Astrocyte (in vitro differentiated cells and primary cell): ENCODE results near the gene TMCO6. TPM values are rescaled to one million over a fixed set of nuclear protein-coding genes. Genes with fewer than 3 reads are reported as not detected.
A peak's percentile ranks its signal among the peaks of the same experiment; 100 is the strongest.

Source experiments
- DNase-seq: peaks from one replicate; pipeline ENCODE4 v3.0.0-alpha.2; 2010; ENCODE audit warnings: low read depth
- FAIRE-seq: peaks from 2 replicates; lab custom pipeline; 2011; peaks lifted over from hg19 to GRCh38; lab: Jason Lieb, UNC
- H2AFZ ChIP-seq: 2 replicates; pipeline ENCODE4 v1.6.0; 2012; ENCODE audit warnings: low read depth, low read length, inconsistent platforms
- H3K27ac ChIP-seq: 2 replicates; pipeline ENCODE4 v1.5.1; 2011; ENCODE audit warnings: low read depth, low read length, inconsistent platforms
- H3K27me3 ChIP-seq: 2 replicates; pipeline ENCODE4 v1.6.0; 2011; ENCODE audit warnings: low read length, inconsistent platforms; ENCODE audit not compliant: insufficient read depth
- H3K36me3 ChIP-seq: 2 replicates; pipeline ENCODE4 v1.5.1; 2011; ENCODE audit warnings: low read length, inconsistent platforms; ENCODE audit not compliant: insufficient read depth
- H3K4me1 ChIP-seq: 2 replicates; pipeline ENCODE4 v1.5.1; 2011; ENCODE audit warnings: low read length, inconsistent platforms; ENCODE audit not compliant: insufficient read depth
- H3K4me2 ChIP-seq: 2 replicates; pipeline ENCODE4 v1.6.0; 2012; ENCODE audit warnings: low read length, inconsistent platforms
- H3K4me3 ChIP-seq: 2 replicates; pipeline ENCODE4 v1.5.1; 2011; ENCODE audit warnings: low read depth, mild to moderate bottlenecking, low read length, inconsistent platforms; ENCODE audit not compliant: insufficient read depth
- H3K79me2 ChIP-seq: 2 replicates; pipeline ENCODE4 v1.6.0; 2012; ENCODE audit warnings: mild to moderate bottlenecking, low read length, inconsistent platforms; ENCODE audit not compliant: insufficient read depth
- H3K9ac ChIP-seq: 2 replicates; pipeline ENCODE4 v1.6.0; 2012; ENCODE audit warnings: mild to moderate bottlenecking, low read length, inconsistent platforms
- H3K9me3 ChIP-seq: 2 replicates; pipeline ENCODE4 v1.5.1; 2012; ENCODE audit warnings: low read depth, mild to moderate bottlenecking, low read length, inconsistent platforms; ENCODE audit not compliant: insufficient read depth
- H4K20me1 ChIP-seq: 2 replicates; pipeline ENCODE4 v1.6.0; 2012; ENCODE audit warnings: low read length, inconsistent platforms; ENCODE audit not compliant: insufficient read depth
- H3K27ac Mint-ChIP-seq: one replicate; pipeline ENCODE4 v1.8.0; 2021; ENCODE audit warnings: mild to moderate bottlenecking, mixed read lengths; ENCODE audit not compliant: unreplicated experiment
- H3K27me3 Mint-ChIP-seq: one replicate; pipeline ENCODE4 v1.8.0; 2021; ENCODE audit warnings: low read depth, mixed read lengths; ENCODE audit not compliant: unreplicated experiment
- H3K36me3 Mint-ChIP-seq: one replicate; pipeline ENCODE4 v1.8.0; 2021; ENCODE audit warnings: low read depth, mixed read lengths; ENCODE audit not compliant: unreplicated experiment
- H3K4me1 Mint-ChIP-seq: one replicate; pipeline ENCODE4 v1.8.0; 2021; ENCODE audit warnings: low read depth, mixed read lengths; ENCODE audit not compliant: unreplicated experiment
- H3K4me3 Mint-ChIP-seq: one replicate; pipeline ENCODE4 v1.8.0; 2021; ENCODE audit warnings: mild to moderate bottlenecking, moderate library complexity, mixed read lengths; ENCODE audit not compliant: unreplicated experiment
- H3K9me3 Mint-ChIP-seq: one replicate; pipeline ENCODE4 v1.8.0; 2021; ENCODE audit warnings: mild to moderate bottlenecking, mixed read lengths; ENCODE audit not compliant: unreplicated experiment
- EZH2 ChIP-seq: IDR thresholded peaks from 2 replicates; pipeline ENCODE4 v1.6.1; 2012; ENCODE audit warnings: mild to moderate bottlenecking, low read length, inconsistent platforms; ENCODE audit not compliant: insufficient read depth
- microRNA-seq: library from miRNA; unstranded; fragments of <30 nt; microRNA quantifications from one replicate; pipeline ENCODE4 v1.2.0, GENCODE V29; 2020
- total RNA-seq: library from RNA; stranded (reverse); gene quantifications from 2 replicates; pipeline ENCODE4 v1.2.1, GENCODE V29; 2021
- TF ChIP-seq, protein P1 (sequence below): IDR thresholded peaks from 2 replicates; pipeline ENCODE4 v1.5.1; 2011; ENCODE audit warnings: low read depth, mild to moderate bottlenecking, inconsistent platforms, low read length, moderate library complexity; ENCODE audit not compliant: insufficient read depth

The TMCO6 gene
- total RNA-seq, 1 donor from 2014 or later: 7.0 TPM

DNA sequence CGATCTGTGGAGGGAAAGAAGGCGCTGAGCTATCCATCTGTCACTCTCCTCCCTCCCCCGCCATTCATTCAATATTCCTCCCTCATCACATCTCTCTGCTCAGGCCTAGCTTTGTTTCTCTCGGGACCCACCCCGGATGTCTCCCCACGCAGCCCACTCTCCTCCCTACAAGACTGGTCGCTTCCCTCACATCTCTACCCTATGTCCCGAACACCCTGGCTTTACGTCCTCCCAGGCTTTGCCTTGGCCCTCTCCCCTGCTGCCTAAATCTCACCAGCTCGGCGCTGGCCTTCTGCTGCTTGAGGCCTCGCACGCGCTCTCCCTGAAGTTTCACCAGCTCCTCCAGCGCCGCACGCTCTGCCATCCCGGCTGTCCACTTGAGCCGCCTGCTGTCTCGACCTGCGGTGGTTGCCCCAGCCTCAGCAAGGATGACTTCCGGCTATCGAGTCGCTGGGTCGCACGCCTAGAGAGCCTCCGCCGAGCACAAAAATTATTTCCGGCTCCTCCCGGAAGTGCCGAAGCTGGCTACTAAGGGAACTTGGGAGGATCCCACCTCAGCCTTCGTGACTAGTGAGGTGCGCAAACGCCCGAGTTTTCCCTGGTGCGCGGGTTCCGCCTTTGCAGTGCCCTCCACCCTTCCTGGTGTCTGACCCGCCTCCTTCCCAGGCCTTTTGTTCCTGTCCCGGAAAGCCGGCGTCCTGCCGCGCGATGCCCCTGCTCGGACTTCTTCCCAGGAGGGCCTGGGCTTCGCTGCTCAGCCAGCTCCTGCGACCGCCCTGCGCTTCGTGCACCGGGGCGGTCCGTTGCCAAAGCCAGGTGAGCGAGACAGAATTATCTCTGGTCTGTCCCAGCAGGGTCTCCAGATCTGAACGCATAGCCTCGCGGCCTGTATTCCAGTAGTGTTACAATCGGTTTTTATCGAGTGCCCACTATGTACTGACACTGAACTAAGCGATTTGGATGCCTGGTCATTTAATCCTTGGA lies 52.0 kb downstream of the TMCO6 start, which contains the start of the genes HARS1 and HARS2:
Gene HARS1, minus strand, starts transcription at position 430 of the 984 bp plus-strand sequence. Its CDS starts 66 bp downstream, at position 364.
Gene HARS2, plus strand, starts transcription at position 515 of the 984 bp plus-strand sequence. Its CDS starts 194 bp downstream, at position 709.
- Mint-ChIP-seq H3K4me1 (peaks cover 18% of the 10 kb centered on the region), H3K27me3 (no peaks in the 10 kb centered on the region), H3K36me3 (peaks cover 14% of the 10 kb centered on the region), H3K4me3 (peak within 1 kb of the TSS; percentile 96), H3K27ac (peak within 1 kb of the TSS; percentile 82), H3K9me3 (no peaks in the 10 kb centered on the region)
- TF ChIP-seq EZH2: no peak
- TF ChIP-seq, protein P1, sequence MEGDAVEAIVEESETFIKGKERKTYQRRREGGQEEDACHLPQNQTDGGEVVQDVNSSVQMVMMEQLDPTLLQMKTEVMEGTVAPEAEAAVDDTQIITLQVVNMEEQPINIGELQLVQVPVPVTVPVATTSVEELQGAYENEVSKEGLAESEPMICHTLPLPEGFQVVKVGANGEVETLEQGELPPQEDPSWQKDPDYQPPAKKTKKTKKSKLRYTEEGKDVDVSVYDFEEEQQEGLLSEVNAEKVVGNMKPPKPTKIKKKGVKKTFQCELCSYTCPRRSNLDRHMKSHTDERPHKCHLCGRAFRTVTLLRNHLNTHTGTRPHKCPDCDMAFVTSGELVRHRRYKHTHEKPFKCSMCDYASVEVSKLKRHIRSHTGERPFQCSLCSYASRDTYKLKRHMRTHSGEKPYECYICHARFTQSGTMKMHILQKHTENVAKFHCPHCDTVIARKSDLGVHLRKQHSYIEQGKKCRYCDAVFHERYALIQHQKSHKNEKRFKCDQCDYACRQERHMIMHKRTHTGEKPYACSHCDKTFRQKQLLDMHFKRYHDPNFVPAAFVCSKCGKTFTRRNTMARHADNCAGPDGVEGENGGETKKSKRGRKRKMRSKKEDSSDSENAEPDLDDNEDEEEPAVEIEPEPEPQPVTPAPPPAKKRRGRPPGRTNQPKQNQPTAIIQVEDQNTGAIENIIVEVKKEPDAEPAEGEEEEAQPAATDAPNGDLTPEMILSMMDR: no peak
- H2AFZ ChIP-seq: peak within 1 kb of the TSS; percentile 96
- H4K20me1 ChIP-seq: peaks cover 23% of the 10 kb centered on the region
- H3K27ac ChIP-seq: peak within 1 kb of the TSS; percentile 76
- H3K79me2 ChIP-seq: peaks cover 89% of the 10 kb centered on the region
- peaks cover 10% of the 10 kb centered on the region for H3K4me1 ChIP-seq
- peak within 1 kb of the TSS; percentile 98 for H3K4me3 ChIP-seq
- no peaks in the 10 kb centered on the region for H3K27me3 ChIP-seq
- no peaks in the 10 kb centered on the region for H3K9me3 ChIP-seq
- H3K36me3 ChIP-seq: peaks cover 39% of the 10 kb centered on the region
- FAIRE-seq: no peak
- peak within 1 kb of the TSS; percentile 97 for H3K9ac ChIP-seq
- DNase-seq: peak; percentile 94
- peak within 1 kb of the TSS; percentile 92 for H3K4me2 ChIP-seq

DNA sequence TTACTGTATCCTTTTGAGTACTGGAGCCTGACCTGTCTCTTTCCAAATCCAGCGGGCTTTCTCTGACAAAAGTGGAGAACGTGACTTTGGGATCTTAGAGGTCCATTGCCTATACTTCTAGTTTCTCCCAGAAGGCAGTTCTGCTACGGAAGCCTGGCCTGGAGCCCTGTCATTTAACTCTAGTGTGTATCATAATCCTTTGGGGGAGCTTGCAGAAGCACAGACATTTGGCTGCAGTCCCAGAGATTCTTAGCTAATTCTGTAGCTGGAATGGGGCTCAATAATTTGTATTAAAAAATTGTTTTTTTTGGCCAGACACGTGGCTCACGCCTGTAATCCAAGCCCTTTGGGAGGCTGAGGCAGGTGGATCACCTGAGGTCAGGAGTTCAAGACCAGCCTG lies 55.0 kb downstream of the TMCO6 start:
- Mint-ChIP-seq H3K4me1 (peaks cover 20% of the 10 kb centered on the region), H3K4me3 (peak overlapping the region; percentile 45), H3K27me3 (no peaks in the 10 kb centered on the region), H3K27ac (no peak overlapping the region), H3K36me3 (peaks cover 18% of the 10 kb centered on the region), H3K9me3 (no peaks in the 10 kb centered on the region)
- Histone ChIP-seq H3K4me1 (peaks cover 10% of the 10 kb centered on the region), H3K27me3 (no peaks in the 10 kb centered on the region), H3K4me2 (no peak overlapping the region), H3K27ac (no peak overlapping the region), H3K79me2 (peaks cover 64% of the 10 kb centered on the region), H3K36me3 (peaks cover 52% of the 10 kb centered on the region), H3K9ac (no peak overlapping the region), H2AFZ (no peak overlapping the region), H4K20me1 (peaks cover 26% of the 10 kb centered on the region), H3K4me3 (no peak overlapping the region), H3K9me3 (no peaks in the 10 kb centered on the region)
- FAIRE-seq (no peak), DNase-seq (no peak)
- TF ChIP-seq, protein P1: no peak
- no peak for TF ChIP-seq EZH2

Small RNA genes within 50 kb of the gene (microRNA-seq; reads per million reads assigned to microRNA genes)
- not detected for gene MIR3655

Other genes starting within 250 kb of the TMCO6 start
- 49.7 and 56.5 TPM in 2 replicates for gene ANKHD1, start 237.6 kb upstream of the TMCO6 start, total RNA-seq
- gene EIF4EBP3, start 91.8 kb upstream of the TMCO6 start, total RNA-seq: 2.4 and 3.6 TPM in 2 replicates
- gene SRA1, start 82.0 kb upstream of the TMCO6 start, total RNA-seq: 71.3 and 72.4 TPM in 2 replicates
- 20.4 and 21.1 TPM in 2 replicates for gene APBB3, start 74.9 kb upstream of the TMCO6 start, total RNA-seq
- gene SLC35A4, start 74.6 kb upstream of the TMCO6 start, total RNA-seq: 59.9 and 61.8 TPM in 2 replicates
- gene CD14, start 6.3 kb upstream of the TMCO6 start, total RNA-seq: 0.16 and 0.34 TPM in 2 replicates
- gene NDUFA2, start 8.2 kb downstream of the TMCO6 start, total RNA-seq: 55.9 and 62.3 TPM in 2 replicates
- gene IK, start 8.4 kb downstream of the TMCO6 start, total RNA-seq: 67.3 and 71.6 TPM in 2 replicates
- 28.8 and 31.2 TPM in 2 replicates for gene WDR55, start 25.5 kb downstream of the TMCO6 start, total RNA-seq
- 1.4 and 1.7 TPM in 2 replicates for gene DND1, start 34.1 kb downstream of the TMCO6 start, total RNA-seq
- gene HARS1, start 51.9 kb downstream of the TMCO6 start, total RNA-seq: 84.6 and 95.2 TPM in 2 replicates
- gene HARS2, start 52.0 kb downstream of the TMCO6 start, total RNA-seq: 26.5 and 29.9 TPM in 2 replicates
- 53.5 and 57.4 TPM in 2 replicates for gene ZMAT2, start 61.0 kb downstream of the TMCO6 start, total RNA-seq
- not detected in 2 replicates for gene PCDHA1, start 146.7 kb downstream of the TMCO6 start, total RNA-seq
- 2.3 and 2.5 TPM in 2 replicates for gene PCDHA2, start 155.4 kb downstream of the TMCO6 start, total RNA-seq
- 0.84 and 1.1 TPM in 2 replicates for gene PCDHA3, start 161.6 kb downstream of the TMCO6 start, total RNA-seq
- 9.5 and 9.6 TPM in 2 replicates for gene PCDHA4, start 167.6 kb downstream of the TMCO6 start, total RNA-seq
- gene PCDHA5, start 182.2 kb downstream of the TMCO6 start, total RNA-seq: 1.0 and 1.7 TPM in 2 replicates
- gene PCDHA6, start 188.5 kb downstream of the TMCO6 start, total RNA-seq: 2.7 TPM in 2 replicates
- 2.6 TPM in 2 replicates for gene PCDHA7, start 194.8 kb downstream of the TMCO6 start, total RNA-seq
- gene PCDHA8, start 201.7 kb downstream of the TMCO6 start, total RNA-seq: 0.99 and 1.0 TPM in 2 replicates
- 0.95 and 1.1 TPM in 2 replicates for gene PCDHA9, start 208.9 kb downstream of the TMCO6 start, total RNA-seq
- 15.5 and 16.0 TPM in 2 replicates for gene PCDHA10, start 216.4 kb downstream of the TMCO6 start, total RNA-seq
- 4.9 and 5.8 TPM in 2 replicates for gene PCDHA11, start 229.5 kb downstream of the TMCO6 start, total RNA-seq
- gene PCDHA12, start 235.9 kb downstream of the TMCO6 start, total RNA-seq: 13.8 and 16.0 TPM in 2 replicates
- 1.2 and 1.7 TPM in 2 replicates for gene PCDHA13, start 242.7 kb downstream of the TMCO6 start, total RNA-seq